ENCODE data around the gene PACSIN3. TPM values are rescaled to one million over a fixed set of nuclear protein-coding genes. Genes with fewer than 3 reads are reported as not detected.
A peak's percentile ranks its signal among the peaks of the same experiment; 100 is the strongest.

PACSIN3 gene
- total RNA-seq, 1 experiment from 2014 or later, result 32.0 TPM

DNA sequence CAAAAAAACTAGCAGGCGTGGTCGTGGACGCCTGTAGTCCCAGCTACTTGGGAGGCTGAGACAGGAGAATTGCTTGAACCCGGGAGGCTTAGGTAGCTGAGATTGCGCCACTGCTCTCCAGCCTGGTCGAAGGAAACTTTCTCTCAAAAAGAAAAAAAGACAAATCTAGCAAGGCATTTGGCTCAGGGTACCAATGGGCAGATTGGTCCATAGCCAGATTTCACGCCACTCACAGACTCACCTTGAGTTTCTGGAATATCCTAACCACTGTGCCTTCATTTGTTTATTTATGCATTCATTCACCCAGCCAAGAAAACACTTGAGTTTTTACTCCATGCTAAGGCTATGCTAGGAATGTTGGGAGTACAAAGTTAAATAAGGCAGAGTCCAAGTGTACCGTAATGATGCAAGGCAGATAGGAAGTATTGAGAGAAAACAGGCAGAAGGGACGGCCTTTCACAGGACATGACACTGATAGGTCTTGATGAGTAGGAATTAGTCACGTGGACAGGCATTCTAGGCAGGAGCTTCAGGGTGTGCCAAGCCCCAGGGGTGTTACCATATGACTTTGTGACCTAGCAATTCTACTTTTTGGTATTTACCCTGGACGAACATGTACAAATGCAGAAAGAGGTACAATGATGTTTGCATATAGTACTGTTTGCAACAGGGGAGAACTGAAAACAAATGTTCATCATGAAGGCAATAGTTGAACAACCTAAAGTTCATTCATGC, 3.0 kb upstream of the PACSIN3 start:
- no peaks in the 10 kb centered on the region for H3K36me3 ChIP-seq (ENCODE audit: insufficient read depth, low read length, poor library complexity, severe bottlenecking)
- TF ChIP-seq EZH2 (IDR thresholded peaks at IDR 0.05; ENCODE audit: borderline replicate concordance, low read depth, low read length, poor library complexity, severe bottlenecking) (no peak), CTCF (conservative IDR thresholded peaks at IDR 0.05; ENCODE audit: low read depth, low read length) (no peak)
- no peak overlapping the region for H3K27ac ChIP-seq (ENCODE audit: low read depth, low read length, poor library complexity, severe bottlenecking)
- POLR2A ChIA-PET (ENCODE audit: low non-redundant PET), result interaction anchor here (0.6 kb wide), 3 partner anchors 21 to 272 kb away, joined by 3 to 12 read pairs (median 3); no protein-coding TSS in a partner anchor
- BruUV-seq (replicated peaks), result no TSS peak
- H3K27me3 ChIP-seq (replicated peaks; ENCODE audit: insufficient read depth, low read depth, low read length, poor library complexity), result no peaks in the 10 kb centered on the region
- no peaks in the 10 kb centered on the region for H3K9me3 ChIP-seq (ENCODE audit: low read depth, low read length, poor library complexity, severe bottlenecking)
- DNase-seq (ENCODE audit: low spot score), result peak; percentile 45
- H3K4me3 ChIP-seq (ENCODE audit: low read depth, low read length, poor library complexity, severe bottlenecking), result no peak overlapping the region
- H3K4me1 ChIP-seq (ENCODE audit: insufficient read depth, low read length, poor library complexity, severe bottlenecking), result peaks cover 24% of the 10 kb centered on the region
- CTCF ChIA-PET, result interaction anchor here (0.5 to 1.2 kb wide), 2 partner anchors 10 to 296 kb away, joined by 3 to 4 read pairs; no protein-coding TSS in a partner anchor
- intact Hi-C loops (cut with micrococcal nuclease; ENCODE audit: unreplicated experiment), result no loop called here

DNA sequence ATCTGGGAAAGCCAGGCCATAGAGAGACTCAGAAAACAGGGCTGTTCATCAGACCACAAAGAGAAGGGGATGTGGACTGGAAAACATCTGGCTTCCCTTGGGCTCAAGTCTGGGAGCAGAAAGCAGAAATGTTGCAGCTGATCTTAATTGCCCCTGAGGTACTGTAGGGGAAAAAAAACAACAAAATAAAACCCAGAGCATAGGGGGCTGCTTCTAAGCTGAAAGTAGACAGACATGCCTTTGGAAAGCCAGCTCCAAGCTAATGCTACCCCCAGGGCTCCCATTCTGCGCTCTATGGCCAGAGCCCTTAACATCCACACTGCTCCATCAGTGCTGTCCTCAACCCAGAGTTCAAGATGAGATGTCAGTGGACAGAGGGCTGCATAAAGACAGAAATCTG, 2.0 kb upstream of the PACSIN3 start:
- H3K9me3 ChIP-seq (ENCODE audit: low read depth, low read length, poor library complexity, severe bottlenecking), result no peaks in the 10 kb centered on the region
- no peaks in the 10 kb centered on the region for H3K36me3 ChIP-seq (ENCODE audit: insufficient read depth, low read length, poor library complexity, severe bottlenecking)
- no peak overlapping the region for H3K27ac ChIP-seq (ENCODE audit: low read depth, low read length, poor library complexity, severe bottlenecking)
- no peak overlapping the region for H3K4me3 ChIP-seq (ENCODE audit: low read depth, low read length, poor library complexity, severe bottlenecking)
- H3K27me3 ChIP-seq (replicated peaks; ENCODE audit: insufficient read depth, low read depth, low read length, poor library complexity), result no peaks in the 10 kb centered on the region
- intact Hi-C loops (cut with micrococcal nuclease; ENCODE audit: unreplicated experiment), result no loop called here
- ChIA-PET CTCF (interaction anchor here (1.2 to 2.0 kb wide), 3 partner anchors 9 to 71 kb away, joined by 3 to 4 read pairs (median 4); partner anchors contain the start of gene DDB2), POLR2A (ENCODE audit: low non-redundant PET) (interaction anchor here (0.6 kb wide), 1 partner anchor 22 kb away, joined by 3 read pairs; no protein-coding TSS in a partner anchor)
- no peak for DNase-seq (ENCODE audit: low spot score)
- BruUV-seq (replicated peaks), result no TSS peak
- peaks cover 24% of the 10 kb centered on the region for H3K4me1 ChIP-seq (ENCODE audit: insufficient read depth, low read length, poor library complexity, severe bottlenecking)
- TF ChIP-seq EZH2 (IDR thresholded peaks at IDR 0.05; ENCODE audit: borderline replicate concordance, low read depth, low read length, poor library complexity, severe bottlenecking), result no peak
- TF ChIP-seq CTCF (conservative IDR thresholded peaks at IDR 0.05; ENCODE audit: low read depth, low read length), result no peak

GRCh38 chr11:47187723-47188122, 1.5 kb upstream of the PACSIN3 start:
- peaks cover 24% of the 10 kb centered on the region for H3K4me1 ChIP-seq (ENCODE audit: insufficient read depth, low read length, poor library complexity, severe bottlenecking)
- no peak overlapping the region for H3K27ac ChIP-seq (ENCODE audit: low read depth, low read length, poor library complexity, severe bottlenecking)
- intact Hi-C loops (cut with micrococcal nuclease; ENCODE audit: unreplicated experiment), result loop anchor here (2.0 kb wide), 1 partner anchor 27 kb away; the partner anchor contains the start of gene DDB2
- POLR2A ChIA-PET (ENCODE audit: low non-redundant PET), result no interaction called here
- no peaks in the 10 kb centered on the region for H3K27me3 ChIP-seq (replicated peaks; ENCODE audit: insufficient read depth, low read depth, low read length, poor library complexity)
- TF ChIP-seq EZH2 (IDR thresholded peaks at IDR 0.05; ENCODE audit: borderline replicate concordance, low read depth, low read length, poor library complexity, severe bottlenecking) (no peak), CTCF (conservative IDR thresholded peaks at IDR 0.05; ENCODE audit: low read depth, low read length) (no peak)
- no peaks in the 10 kb centered on the region for H3K36me3 ChIP-seq (ENCODE audit: insufficient read depth, low read length, poor library complexity, severe bottlenecking)
- no peaks in the 10 kb centered on the region for H3K9me3 ChIP-seq (ENCODE audit: low read depth, low read length, poor library complexity, severe bottlenecking)
- CTCF ChIA-PET, result interaction anchor here (1.1 to 2.0 kb wide), 4 partner anchors 8 to 167 kb away, joined by 3 to 4 read pairs (median 4); partner anchors contain the start of gene DDB2
- DNase-seq (ENCODE audit: low spot score), result no peak
- no TSS peak for BruUV-seq (replicated peaks)
- peak overlapping the region; percentile 58 for H3K4me3 ChIP-seq (ENCODE audit: low read depth, low read length, poor library complexity, severe bottlenecking)

Data from A673 (cell line).